COLO668 (cell line): ENCODE measurements around the gene BARX2.

Experiments
- DNase-seq: peaks from one replicate; lab custom pipeline; 2025; ENCODE audit not compliant: unreplicated experiment; lab: John Stamatoyannopoulos, UW

Gene BARX2

GRCh38 chr11:129396454-129396853 is 20.8 kb downstream of the BARX2 start:
- no peak for DNase-seq

- no peak for DNase-seq
Measured at GRCh38 chr11:129402206-129403171, 26.8 kb downstream of the BARX2 start.

- no peak for DNase-seq
Measured at GRCh38 chr11:129404731-129405130, 29.1 kb downstream of the BARX2 start.

DNA sequence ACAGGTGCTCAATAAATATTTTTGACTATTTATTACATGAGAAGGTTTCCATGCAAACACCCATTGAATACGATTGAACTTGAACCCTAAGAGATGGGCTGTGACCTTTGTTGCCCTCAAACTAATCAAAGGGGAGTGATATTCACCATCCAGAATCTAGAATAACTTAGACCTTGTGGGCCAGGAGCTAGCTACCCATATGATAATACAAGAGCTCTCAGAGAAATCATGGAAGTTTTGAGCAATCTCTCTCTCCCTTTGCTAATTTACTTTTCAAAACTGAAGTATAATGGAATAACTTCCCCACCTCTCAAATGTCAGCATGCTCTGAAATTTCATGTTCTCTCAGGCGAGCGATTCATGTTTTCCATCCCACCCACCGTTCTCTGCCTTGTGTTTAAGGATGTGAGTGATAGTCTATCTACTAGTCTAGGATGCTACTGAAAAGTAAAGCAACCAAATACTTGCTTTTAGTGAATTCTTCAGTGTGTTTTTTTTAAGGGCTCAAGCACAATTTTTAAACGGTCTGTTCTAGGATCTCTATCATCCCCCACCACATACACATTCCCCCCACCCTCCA is 33.3 kb downstream of the BARX2 start:
- no peak for DNase-seq

GRCh38 chr11:129410395-129410960 is 34.8 kb downstream of the BARX2 start:
- no peak for DNase-seq

- DNase-seq = no peak
Measured at GRCh38 chr11:129412494-129412893, 36.8 kb downstream of the BARX2 start.

- no peak for DNase-seq
Measured at GRCh38 chr11:129414144-129414872, 38.7 kb downstream of the BARX2 start.

DNA sequence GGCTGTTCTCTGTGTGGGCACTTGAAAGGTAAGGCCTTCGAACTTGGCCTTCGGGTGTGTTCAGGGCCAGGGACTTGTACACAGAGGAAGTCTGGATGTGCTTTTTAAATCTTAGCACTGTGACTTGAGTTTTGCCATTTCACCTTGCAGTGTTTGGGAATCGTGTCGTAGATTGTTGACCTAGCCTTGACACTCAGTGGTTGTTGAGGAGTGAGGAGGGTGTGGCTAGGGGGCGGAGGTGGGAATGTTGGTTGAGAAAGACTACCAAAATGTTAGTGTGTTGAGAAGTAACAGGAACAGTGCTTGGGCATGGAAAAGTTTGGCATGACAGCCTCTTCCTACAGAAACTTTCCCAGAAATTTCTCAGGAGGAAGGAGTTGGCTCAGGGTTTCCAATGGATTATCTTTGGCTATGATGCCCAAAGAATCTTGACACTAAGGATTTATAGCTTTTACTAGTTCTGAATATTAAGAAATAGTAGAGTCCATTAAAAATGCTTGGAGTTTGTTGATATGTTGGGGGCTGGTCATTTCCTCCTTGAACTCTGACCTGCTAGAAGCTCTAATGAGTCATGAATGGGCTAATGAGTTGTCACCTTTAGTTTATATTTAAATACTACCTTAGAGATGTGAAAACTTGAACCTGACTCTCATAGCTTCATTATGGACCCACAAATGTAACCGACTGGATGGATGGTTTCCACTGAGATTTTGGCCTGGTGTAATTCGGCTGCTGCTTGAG is 40.6 kb downstream of the BARX2 start:
- no peak for DNase-seq

- no peak for DNase-seq
Measured at GRCh38 chr11:129417458-129417857, 41.8 kb downstream of the BARX2 start.

DNA sequence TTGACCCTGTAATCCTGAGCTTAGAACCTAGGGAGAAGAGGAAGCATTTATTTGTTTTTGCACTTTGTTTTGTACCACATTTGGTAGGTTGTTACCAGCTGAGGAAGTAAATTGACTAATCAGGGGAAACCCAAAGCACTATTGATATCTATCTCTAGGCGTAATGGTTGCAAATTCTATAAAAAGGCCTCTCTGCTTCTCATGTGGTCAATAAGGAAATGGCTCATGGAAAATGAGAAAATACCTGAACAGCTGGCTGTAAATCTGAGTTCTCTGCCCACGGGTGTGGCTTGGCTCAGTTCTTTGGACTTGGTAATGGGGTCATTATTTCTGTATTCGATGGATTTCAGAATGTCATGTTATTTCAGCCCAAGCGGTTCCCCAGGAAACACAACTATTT is 42.4 kb downstream of the BARX2 start:
- no peak for DNase-seq

DNA sequence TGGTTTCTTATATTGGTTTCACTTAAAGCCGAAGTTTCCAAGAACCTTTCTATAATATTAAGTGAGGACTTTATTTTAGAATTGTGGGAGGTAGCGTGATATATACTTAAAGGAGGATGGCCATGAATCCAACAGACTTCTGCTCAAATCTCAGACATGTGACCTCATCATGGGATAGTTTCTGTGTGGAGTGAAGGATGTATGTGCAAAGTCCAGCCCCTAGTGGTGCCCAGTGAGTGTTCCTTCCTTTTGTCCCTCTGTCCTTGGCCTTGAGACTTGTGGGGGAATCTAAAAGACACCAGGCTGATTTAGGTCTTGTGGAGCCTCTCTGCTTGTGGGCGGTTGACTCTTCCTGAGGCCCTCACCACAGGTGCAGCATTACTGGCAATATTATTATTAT is 43.7 kb downstream of the BARX2 start:
- DNase-seq = no peak

DNA sequence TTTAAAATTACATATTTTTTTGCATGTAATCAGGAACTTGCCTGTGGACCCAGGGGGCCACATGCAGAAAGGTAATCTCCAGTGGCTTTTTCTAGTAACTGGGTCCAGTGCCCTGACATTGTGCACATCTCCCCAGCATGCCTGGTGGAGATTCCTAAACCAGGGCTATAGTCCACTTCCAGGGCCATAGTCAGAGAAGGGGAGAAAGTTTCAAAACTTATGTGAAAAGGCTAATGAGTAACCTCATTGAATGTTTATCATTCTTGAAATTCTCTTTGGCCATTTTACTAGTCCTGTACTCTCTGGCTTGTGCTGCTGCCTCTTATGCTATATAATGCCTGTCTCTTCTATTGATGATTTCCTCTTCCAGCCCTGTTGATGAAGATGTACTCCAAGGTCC is 47.8 kb downstream of the BARX2 start:
- DNase-seq = no peak

GRCh38 chr11:129425214-129425613 is 49.6 kb downstream of the BARX2 start:
- DNase-seq = no peak

DNA sequence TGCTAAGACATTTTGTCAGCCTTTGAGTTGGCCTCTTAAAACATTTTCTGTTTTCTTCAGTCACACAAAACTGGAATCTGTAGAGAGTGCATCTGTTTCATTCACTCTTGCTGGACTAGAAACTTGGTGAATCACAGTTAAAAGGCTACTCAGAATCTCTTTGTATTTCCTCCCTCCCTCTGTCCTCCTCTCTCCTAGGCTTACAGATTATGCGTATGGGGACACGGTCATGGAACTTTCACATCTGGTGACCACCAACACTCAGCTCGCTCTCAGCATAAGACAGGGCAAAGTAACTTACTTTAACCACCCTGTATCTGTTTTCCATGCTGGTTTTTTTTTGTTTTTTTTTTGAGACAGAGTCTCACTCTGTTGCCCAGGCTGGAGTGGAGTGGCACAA is 50.4 kb downstream of the BARX2 start:
- no peak for DNase-seq

DNA sequence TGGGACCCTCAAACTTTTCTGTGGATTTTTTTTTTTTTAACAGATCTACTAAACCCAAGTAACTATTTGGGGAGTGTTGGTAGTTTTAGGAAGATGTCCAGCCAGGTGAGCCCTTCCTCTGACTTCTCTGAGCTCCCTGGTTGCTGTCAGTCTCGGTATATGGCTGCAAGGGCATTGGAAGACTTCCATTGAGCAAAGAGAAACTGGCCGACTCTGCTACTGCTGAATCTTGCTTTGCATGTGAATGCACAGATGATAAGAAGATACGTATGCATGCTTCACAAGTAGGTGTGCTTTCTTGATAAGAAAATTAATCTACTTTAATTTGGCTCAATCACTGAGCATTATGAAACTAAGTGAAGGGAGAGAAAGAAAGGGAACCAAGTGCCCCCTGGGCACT is 51.1 kb downstream of the BARX2 start:
- DNase-seq = no peak

DNA sequence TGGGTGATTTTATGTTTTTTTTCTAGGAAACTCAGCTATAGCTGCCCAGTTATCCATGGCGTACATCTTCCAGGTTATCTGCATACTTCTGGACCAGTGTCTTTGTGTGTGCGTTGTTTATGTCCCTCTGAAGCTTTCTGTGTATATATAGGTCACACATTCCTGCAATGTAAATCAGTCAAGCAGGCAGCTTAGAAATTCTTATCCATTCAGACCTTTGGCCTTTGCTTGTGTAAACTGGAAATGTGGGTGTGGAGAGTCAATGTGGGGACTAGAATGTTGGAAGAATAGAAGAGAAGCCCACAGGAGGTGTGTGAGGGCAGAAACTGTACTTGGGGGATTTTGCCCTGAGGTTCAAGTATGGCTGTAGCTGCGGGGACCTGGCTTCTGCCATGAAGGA is 51.7 kb downstream of the BARX2 start:
- DNase-seq = no peak

GRCh38 chr11:129427816-129428406 is 52.3 kb downstream of the BARX2 start:
- no peak for DNase-seq

DNA sequence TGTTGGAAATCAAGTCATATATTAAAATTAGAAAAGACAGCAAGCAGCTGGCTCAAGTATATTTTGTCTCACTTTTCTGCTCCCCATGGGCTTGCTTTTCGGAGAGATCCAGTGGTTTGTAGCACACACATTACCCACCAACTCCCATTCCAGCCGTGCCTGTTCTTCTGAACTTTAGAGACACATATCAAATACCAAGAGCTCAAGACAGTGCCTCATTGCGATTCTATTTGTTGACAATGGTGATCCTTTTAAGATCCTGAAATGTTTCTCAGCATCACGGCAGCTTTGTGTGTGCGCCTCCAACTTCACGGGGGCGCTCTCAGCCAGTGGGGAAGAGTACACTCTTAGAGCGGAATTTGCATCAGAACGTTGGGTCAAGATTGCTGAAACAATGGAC is 52.9 kb downstream of the BARX2 start:
- no peak for DNase-seq

DNA sequence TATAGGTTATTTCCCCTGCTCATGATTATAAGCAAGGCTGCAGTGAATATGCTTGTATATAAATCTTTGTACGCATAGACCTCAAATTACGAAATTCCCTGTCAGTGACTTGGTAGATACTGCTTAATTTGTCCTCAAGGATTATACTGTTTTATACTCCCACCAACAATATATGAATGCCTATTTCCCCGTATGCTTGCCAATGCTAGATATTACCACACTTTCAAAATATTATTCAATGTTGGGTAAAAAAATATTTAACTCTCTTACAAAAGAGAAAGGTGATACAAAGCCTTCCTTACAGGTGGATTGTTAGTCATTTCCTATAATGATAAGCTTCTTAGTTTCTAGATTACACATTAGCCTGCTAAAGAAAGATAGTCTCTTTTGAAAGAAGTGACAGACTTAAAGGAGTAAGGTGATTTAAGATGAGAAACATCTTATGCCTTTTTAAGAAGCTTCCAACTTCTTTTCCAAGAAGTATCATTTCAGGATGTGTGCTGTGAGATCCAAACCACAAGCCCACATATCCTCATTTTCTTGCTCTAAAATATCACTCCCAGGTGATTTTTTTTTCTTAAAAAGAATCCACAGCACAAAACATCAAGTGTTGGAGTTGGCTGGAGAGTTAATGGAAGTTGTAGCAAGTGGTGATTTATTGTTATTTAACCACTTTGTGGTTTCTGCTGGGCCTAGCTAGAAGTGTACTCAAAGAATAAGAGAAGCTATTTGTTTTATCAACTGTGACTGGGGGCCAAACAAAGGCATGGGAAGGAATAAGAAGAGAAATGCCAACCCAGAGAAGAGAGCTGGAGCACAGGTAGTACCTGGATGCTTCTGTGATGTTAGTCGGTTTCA is 59.2 kb downstream of the BARX2 start:
- DNase-seq = no peak
